Activated naive CD8-positive, alpha-beta T cell treated with anti-CD3 and anti-CD28 coated beads, Interleukin-2, amount 50 U/mL, for 16 hours (primary cell): ENCODE results near the gene DAGLA.

Source experiments
- DNase-seq: peaks from one replicate; pipeline ENCODE4 v3.0.0-alpha.2; 2020; ENCODE audit warnings: low read depth, low spot score

Gene DAGLA

DNA sequence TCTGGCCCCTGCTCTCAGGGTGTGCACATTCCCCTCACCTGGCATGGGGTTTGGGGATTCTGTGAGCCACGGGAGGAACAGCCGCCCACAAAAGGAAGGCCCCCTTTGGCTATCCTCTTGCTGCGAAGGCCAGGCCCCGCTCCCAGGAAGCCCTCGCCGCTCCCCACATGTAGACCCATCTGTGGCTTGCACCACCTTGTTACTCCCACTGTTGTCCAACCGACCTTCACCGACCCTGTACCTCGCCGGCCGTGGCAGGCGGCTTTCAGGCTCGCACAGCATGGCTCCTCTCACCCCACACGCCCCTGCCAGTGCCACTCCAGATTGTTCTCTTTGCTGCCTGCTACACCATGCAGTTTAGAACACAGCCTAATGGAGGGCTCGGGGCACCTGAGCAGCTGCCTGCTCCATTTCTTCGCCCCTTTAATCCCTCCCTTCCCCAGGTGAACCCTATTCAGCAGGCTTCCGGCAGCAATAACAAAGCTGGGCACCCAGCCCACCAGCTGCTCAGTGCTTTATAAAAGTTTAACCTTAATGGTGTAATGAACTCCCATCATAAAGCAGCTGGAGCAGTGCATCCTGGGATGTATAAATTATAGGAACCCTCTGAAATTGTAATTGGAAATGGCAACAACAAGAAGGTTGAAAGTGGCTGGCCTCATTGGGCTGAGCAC lies 10.7 kb downstream of the DAGLA start:
- no peak for DNase-seq

DNA sequence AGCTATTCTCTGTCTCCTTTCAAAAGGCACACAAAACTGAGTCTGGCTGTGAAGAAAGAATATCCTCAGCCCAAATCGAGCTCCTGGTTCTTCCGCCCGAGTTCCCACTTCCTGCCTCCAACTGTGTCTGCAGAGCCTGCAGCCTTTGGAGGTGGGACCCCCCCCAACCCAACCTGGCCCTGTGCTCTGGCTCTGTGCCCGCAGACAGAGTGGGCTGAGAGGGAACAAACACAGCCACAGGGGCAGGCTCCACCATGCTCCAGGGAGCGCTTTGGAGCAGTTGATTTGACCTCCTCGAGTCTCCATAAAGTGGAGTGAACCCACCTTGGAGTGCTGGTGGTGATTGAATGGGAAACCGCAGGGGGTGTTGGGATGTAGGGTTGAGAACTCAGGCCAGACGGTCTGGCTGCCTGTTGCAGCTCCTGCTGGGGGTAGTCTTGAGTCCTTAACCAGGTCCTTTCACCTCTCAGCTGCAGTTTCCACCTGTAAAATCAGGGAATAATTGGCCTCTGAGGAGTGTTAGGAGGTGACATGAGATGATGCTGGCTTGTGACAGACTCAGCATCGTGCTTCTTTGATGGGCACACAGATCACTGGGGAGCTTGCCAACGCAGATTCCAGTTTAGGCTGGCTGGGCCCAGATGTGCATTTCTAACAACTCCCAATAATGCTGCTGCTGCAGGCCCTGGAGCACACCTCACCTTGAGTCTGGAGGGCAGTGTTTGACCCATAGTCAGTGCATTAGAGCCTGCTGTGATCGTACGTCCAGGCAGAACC lies 11.4 kb downstream of the DAGLA start:
- no peak for DNase-seq

DNA sequence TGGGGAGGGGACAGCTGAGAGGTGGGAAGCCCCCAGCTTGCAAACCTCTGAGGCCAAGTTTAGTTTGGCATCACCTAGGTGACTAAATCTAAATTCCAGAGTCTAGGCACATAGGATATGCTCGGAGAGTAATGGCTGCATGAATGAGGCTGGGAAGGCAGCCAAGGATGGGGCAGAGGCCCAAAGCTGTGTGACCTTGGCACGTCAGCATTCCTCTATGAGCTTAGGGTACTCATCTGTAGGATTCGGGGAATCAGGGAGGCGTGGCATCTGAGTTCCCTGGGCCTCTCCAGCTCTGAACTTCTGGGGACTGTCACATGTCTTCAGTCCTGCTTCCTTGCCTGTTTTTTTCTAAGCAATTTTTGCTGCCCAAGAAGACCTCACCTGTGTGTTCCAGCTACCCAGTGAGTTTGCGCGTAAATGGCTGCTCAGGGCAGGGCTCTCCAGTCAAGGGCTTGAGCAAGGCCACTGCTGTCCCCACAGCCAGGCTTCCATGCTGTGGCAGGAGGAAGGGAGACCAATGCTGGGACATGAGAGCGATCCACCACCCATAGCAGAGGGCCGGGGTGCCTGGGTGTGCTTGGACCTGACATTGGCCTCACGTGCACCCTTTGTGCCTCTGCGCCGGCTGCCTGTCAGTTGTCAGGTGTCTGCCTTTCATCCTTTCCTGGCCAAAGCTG lies 13.9 kb downstream of the DAGLA start:
- DNase-seq, result no peak

DNA sequence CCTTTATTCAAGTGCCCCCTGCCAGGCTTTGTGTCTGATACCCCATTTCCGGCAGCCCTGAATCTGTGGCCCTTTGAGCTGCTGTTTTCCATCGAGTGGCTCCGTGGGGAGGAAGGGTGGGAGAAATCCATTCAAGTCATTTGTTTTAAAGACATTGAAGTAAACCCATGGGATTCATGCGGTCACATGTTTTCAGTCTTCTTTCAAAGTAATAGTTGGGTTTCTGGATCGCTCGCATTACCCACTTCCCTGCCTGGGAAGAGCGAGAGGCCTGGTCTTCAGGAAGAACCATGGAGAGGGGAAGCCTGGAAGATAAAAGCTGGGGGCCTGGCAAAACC lies 14.4 kb downstream of the DAGLA start:
- DNase-seq, result no peak

DNA sequence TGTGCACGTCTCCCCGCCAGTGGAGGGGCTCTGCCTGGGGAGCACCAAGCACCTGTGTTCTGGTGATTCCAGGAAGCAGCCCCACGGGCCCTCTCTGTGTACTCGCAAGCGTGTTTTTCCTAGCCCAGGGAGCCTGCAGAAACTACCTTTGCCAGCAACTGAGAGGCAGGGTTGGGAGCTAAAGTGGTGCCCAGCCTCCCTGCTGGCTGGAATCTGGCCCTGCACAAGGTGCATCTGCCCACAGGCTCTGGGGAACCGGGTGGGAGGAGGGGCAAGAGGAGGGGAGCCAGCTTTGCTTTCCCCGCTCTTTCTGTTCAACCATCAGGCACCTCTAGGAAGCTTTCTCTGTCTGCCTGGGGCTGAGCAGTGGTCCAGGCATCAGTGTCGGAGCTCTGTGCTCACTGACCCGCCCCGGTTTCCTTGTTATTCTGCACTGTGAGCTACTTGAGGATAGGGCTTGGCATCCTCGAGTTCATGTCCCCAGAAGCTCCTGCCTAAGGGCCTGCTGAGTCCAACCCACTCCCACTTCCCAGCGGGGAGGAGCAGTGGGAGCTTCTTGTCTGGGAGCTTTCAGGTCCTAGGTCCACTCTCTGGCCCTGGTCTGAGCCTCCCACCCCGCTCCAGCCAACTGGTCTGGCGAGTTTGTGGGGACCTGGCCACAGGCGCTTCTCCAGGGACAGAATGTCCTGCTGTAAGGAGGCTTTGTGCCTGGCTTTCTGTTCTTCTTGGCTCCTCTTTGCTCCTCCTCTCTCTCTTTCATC lies 14.9 kb downstream of the DAGLA start:
- DNase-seq, result no peak

DNA sequence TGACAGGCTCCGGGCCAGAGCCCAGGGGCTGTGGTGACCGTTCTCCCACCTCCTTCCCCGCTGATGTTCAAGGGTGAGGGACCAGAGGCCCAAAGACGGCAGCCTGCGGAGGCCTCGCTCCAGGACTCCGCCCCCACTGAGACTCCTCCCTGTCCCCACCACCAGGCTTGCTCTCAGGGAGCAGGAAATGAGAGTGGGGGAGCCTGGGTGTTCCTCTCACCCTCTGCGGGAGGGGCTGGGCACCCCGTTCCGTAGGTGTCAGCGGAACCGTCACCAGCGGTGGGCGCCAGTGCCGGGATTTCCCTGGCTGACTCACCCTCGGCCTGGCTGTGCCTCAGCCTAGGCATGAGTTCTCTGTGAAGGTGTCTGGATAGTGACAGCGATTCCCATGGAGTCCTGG lies 15.7 kb downstream of the DAGLA start:
- DNase-seq, result peak; percentile 85

DNA sequence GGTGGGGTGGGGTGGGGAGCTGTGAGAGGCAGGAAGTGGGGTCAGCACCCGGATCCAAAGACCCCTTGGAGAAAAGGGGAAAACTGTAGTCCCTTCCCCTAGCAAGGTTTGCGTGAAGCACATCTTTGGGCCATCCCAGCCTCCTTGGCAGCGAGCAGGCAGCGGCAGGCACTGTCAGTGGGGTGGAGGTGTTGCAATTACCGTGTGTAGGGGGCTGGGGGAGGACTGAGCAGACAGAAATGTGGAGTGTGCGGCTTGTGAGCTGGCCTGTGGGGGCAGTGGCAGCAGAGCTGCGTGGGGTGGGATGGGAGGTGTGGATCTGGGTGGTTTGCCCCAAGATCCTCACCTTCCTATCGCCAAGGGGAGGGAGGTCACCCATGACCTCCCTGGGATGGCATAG lies 16.4 kb downstream of the DAGLA start:
- DNase-seq, result no peak

DNA sequence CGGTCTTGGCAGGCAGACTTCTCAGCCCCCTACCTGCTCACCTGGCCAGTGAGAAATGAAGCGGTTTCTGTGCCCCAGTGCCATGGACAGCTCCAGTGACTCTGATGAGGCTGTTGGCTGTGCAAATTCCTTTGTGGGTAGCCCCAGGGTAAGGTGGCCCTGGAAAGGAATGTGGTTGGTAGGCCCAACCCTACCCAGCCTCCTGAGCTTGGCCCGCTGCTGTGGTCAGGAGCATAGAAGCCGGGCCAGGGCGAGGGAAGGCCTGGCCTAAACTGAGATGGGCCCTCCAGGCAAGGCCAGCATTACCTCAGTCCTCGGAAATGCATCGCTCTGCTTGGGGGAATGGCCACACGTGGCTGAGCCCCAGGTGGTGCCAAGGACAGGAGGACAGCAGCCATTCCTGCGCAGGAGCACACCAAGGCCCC lies 16.9 kb downstream of the DAGLA start:
- no peak for DNase-seq

DNA sequence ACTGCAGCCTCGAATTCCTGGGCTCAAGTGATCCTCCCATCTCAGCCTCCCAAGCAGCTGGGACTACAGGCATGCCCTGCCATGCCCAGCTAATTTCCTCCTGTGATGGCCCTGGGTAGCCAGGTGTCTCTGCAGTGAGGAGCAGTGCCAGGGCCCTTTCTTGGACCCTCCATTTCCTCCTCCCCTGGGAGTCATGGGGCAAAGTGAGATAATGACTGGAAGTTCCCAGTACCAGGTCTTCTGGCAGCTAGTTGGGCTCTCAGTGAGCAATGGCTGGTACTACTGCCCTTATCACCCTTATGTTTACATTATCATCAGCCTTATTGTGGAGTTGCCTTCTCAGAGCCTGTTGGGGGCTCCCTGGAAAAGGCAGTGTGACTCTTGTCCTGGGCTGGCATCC lies 17.6 kb downstream of the DAGLA start:
- DNase-seq, result no peak

DNA sequence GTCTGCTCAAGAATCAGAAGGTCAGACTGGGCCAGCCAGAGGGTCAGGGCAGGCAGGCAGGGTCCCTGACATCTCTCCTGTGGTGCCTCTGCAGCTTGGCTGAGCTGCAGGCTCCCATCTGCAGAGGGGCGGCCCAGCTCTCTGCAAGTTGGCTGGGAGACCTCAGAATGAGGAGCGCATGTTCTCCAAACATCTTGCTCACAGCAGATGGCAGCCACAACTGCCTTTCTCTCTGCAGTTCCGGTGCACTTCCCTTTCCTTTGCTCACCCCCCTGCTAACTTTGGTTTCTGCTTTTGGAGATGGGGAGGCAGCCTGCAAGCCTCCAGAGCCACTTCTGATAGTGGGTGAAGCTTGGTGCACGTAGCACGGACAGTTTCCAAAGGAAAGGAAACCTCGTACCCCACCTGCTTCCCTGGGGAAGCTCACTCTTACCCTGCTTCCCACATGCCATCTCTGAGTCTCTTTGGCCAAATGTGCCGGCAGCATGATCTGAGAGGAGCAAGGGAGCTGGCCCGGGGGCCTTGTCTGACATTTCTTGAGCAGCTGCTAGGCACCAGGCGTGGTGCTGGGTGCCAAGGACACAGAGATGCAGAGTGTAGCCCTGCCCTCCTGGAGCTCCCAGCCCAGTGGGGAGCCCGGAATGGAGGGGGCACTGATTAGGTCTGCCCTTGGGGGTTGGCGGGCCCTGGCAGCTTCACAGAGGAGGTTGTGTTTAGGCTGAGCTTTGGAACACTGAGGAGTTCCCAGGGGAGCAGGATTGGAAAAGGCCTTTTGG lies 18.2 kb downstream of the DAGLA start:
- DNase-seq, result no peak

DNA sequence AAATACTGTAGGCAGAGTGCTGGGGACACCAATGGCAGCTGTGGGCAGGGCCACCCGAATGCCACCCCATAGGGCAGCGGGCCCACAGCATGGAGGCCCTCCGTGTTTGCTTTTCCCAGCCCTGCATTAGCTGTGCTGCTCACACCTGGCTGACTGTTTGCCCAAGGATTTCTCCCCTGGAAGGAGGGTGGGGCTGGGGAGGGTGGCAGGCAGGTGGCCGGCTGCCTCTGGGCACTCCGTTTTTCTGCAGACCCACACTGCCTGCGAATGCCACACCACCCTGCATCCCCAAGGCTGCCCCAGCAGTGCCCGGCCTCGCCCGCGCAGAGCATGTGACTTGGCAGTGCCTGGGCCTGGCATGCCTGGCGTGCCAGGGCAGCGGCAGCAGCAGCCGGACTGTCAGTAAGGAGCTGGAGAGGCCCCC lies 19.6 kb downstream of the DAGLA start:
- no peak for DNase-seq

DNA sequence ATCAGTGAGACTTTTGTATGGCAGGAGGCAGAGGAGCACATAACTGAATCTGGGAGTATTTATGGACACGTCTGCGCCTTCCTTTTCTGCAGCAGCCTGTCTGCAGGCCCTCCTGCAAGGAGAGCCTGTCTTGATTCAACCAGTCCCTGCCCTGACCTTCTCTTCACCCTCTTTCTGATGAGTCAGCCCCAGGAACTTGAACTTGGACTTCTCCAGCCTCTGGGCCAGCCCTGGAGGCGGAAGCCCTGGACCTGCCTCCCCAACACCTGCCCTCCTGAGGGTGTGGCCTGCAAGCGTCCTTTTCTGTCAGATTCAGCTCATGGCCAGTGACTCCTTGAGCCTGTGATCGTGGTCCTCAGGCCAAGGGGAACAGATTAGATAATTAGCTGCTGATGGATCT lies 20.0 kb downstream of the DAGLA start:
- no peak for DNase-seq

DNA sequence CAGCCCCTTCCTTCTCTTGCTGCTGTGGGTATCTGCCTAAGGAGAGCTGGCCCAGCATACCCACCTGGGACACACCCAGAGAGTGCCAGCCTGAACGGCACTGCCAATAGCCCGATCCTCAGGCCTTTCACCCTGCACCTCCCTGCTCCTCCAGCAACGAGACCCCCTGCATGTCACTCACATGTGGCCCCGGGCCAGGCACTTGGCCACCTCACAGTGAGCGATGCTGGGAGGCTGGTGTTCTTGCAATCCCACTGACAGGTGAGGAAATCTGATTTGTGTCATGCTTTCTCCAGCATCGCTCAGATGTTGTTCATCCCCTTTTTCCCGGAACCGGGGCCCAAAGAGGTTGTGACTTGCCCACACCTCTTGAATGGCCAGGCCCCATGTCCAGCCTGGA lies 20.5 kb downstream of the DAGLA start:
- DNase-seq, result no peak

DNA sequence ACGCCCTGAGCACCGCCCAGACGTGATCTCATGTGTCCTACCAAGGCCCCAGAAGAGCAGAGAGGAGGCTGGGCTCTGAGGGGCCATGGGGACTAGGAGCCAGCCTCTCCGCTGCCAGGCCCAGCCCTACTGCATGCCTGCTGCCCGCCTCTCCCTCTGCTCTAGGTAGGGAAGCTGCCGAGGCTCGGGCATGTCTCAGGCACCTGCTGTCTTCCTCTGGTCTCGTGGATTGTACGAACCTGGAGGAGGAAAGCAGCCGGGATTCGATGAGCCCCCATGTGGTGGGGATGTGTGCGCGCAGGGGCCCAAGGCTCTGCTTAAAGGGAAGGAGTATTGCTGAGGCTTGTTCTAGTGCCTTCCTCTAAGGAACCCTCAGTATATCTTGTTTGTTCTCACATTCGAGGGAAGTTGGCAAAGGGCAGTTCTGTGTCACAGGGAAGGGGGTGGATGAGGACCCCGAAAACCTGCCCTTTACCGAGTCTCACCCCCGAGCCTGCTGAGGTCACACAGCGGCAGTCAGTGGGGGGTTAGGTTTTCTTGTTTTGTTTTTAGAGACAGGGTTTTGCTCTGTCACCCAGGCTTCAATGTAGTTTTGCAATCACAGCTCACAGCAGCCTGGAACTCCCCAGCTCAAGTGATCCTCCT lies 21.2 kb downstream of the DAGLA start:
- no peak for DNase-seq

DNA sequence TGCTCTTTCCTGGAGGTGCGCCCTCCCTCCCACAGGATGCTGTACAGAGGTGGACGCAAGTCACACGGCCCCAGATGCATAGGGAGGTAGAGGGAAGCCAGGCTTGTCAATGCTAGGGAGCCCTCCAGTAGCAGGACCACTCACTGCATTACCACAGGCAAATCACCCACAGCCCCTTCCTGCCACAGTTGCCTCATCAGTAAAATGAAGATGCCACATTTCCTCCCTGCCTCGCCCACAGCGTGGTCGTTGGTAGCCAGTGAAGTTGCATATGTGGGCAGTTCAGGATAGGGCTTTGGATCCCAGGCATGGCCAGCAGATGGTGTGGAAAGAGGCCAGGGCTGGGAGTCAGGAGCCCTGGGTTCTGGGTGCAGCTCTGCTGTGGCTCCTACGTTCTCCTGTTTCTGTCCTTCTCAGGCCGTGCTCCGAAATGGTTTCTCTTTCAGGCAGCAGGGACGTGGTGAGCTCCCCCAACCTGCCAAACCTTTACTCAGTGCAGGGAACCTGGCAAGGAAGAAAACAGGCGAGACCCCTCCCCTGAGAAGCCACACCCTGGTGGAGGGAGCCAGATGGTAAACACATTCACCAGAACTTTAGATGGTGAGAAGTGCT lies 22.6 kb downstream of the DAGLA start:
- no peak for DNase-seq

DNA sequence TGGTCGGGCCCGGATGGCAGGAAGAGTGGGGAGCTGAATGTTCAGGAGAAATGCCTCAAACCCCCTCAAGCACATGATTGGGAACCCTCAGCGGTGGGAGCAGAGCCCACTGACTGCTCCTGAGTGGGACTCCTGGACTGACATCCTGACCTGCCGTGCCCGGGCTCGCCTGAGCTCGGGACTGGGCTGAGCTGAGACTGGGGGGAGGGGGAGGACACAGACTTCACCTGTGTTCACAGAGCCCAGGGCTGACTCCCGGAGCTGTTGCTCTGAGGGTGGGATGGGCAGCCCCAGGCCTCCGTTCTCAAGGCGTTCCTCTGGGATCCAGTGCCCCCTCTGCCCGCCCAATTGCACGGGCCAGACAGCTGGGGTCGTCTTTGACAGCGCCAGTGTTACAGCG lies 24.6 kb downstream of the DAGLA start:
- DNase-seq, result no peak

DNA sequence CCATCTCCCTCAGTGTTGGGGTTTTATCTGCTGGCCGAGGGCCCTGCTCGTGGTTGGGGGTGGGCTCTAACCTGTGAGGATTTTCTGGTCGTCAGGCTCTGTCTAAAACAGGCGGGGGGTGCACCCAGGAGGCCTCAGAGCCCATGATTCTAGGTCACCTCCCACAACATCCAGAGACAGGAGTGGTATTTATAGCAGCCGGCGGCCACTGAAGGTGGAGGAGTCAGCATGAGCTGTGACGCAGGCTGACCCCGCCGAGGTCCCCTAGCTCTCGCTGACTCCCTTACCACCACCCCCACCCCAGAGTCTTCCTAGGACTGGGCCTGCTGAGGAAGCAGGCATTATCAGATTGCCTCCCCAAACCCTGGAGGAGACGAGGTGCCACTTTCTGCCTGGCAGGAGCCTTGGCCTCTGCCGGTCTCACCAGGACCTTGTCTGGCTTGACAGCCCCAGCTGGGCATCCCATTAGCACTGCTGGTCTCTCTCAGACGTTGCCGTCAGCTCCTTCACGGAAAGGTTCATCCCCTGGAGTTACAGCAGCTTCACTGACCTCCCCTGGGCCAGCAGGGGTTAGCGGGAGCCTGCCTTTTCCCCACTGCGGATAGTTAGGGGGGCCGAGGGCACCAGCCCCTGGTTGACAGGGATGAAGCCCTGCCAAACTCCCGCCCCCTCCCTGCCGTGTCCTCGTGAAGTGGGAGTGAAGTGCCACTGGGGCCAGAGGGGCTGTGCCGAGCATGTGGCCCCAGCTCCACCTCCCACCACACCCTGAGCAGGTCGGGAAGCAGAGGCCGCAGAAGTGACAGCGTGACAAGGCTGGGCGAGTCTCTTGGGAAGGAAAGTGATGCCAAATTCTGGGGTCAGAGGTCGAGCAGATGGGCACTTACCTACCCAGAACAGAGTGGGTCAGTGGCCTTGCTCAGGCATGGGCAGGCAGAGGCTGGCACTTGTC lies 26.5 kb downstream of the DAGLA start:
- no peak for DNase-seq

DNA sequence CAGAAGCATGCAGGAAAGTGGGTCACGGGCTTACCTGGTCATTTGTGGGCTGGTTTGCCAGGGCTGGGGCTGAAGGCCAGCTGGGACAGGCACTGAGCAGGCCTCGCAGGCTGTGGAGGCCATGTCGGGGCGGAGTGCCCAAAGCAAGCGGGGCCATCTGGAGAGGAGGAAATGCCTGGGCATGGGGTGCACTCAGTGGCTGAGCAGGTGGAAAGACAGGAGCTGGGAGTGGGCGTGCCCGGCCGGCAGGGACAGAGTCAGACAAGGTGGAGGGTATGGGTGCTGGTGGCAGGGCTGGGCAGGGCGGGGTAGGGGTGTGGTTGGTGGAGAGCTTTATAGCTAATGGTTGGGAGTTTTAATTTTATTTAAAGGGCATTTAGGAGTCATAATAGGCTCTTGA lies 27.4 kb downstream of the DAGLA start:
- no peak for DNase-seq

DNA sequence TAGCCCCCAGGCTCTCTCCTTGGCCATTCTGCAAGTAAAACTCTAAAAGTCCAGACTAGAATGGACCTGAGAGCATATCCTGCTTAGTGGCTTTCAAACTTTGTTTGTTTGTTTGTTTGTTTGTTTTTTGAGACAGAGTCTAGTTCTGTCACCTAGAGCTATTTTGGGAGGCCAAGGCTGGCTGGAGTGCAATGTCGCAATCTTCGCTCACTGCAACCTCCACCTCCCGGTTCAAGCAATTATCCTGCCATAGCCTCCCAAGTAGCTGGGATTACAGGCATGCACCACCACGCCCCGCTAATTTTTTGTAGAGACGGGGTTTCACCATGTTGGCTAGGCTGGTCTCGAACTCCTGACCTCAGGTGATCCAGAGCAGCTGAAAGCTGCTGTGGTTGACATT lies 28.9 kb downstream of the DAGLA start:
- no peak for DNase-seq
